CD4-positive, alpha-beta T cell treated with Interleukin-15 for 1 hour (primary cell): ENCODE data around the gene DAB2IP.

Source experiments
- DNase-seq: peaks from one replicate; pipeline ENCODE4 v3.0.0-alpha.2; 2020

Gene DAB2IP

GRCh38 chr9:121645853-121646807 lies 5.3 kb upstream of the DAB2IP start:
- DNase-seq: no peak

- no peak for DNase-seq
Measured at GRCh38 chr9:121646992-121647391, 4.4 kb upstream of the DAB2IP start.

- no peak for DNase-seq
Measured at GRCh38 chr9:121648172-121648571, 3.3 kb upstream of the DAB2IP start.

GRCh38 chr9:121648799-121649198 lies 2.6 kb upstream of the DAB2IP start:
- no peak for DNase-seq

GRCh38 chr9:121649476-121650216 lies 1.8 kb upstream of the DAB2IP start:
- no peak for DNase-seq

- no peak for DNase-seq
Measured at GRCh38 chr9:121650217-121651007, 1.0 kb upstream of the DAB2IP start.

GRCh38 chr9:121651008-121651294 lies 483 bp upstream of the DAB2IP start:
- no peak for DNase-seq

GRCh38 chr9:121652021-121652837 lies 795 bp downstream of the DAB2IP start:
- no peak for DNase-seq

GRCh38 chr9:121652838-121653231 lies 1.4 kb downstream of the DAB2IP start:
- no peak for DNase-seq

GRCh38 chr9:121654499-121655140 lies 3.2 kb downstream of the DAB2IP start:
- no peak for DNase-seq

- no peak for DNase-seq
Measured at GRCh38 chr9:121655231-121655755, 3.9 kb downstream of the DAB2IP start.

GRCh38 chr9:121656941-121657470 lies 5.6 kb downstream of the DAB2IP start:
- no peak for DNase-seq

GRCh38 chr9:121658166-121658565 lies 6.7 kb downstream of the DAB2IP start:
- DNase-seq: no peak

GRCh38 chr9:121658591-121658990 lies 7.2 kb downstream of the DAB2IP start:
- no peak for DNase-seq

GRCh38 chr9:121660367-121660766 lies 8.9 kb downstream of the DAB2IP start:
- DNase-seq: no peak

- no peak for DNase-seq
Measured at GRCh38 chr9:121660876-121661275, 9.4 kb downstream of the DAB2IP start.

- DNase-seq: no peak
Measured at GRCh38 chr9:121661328-121661727, 9.9 kb downstream of the DAB2IP start.

GRCh38 chr9:121662359-121662758 lies 10.9 kb downstream of the DAB2IP start:
- no peak for DNase-seq

- DNase-seq: no peak
Measured at GRCh38 chr9:121662891-121663580, 11.6 kb downstream of the DAB2IP start.

GRCh38 chr9:121663591-121663990 lies 12.2 kb downstream of the DAB2IP start:
- DNase-seq: no peak

- no peak for DNase-seq
Measured at GRCh38 chr9:121666294-121666693, 14.9 kb downstream of the DAB2IP start.
